ENCODE data around the gene NUP42.
A peak's percentile ranks its signal among the peaks of the same experiment; 100 is the strongest.
"Not testable (repeated sequence)": the region's sequence is repeated elsewhere in the genome, so short reads cannot be mapped to it uniquely, and the experiment has no call there.

The NUP42 gene

DNA sequence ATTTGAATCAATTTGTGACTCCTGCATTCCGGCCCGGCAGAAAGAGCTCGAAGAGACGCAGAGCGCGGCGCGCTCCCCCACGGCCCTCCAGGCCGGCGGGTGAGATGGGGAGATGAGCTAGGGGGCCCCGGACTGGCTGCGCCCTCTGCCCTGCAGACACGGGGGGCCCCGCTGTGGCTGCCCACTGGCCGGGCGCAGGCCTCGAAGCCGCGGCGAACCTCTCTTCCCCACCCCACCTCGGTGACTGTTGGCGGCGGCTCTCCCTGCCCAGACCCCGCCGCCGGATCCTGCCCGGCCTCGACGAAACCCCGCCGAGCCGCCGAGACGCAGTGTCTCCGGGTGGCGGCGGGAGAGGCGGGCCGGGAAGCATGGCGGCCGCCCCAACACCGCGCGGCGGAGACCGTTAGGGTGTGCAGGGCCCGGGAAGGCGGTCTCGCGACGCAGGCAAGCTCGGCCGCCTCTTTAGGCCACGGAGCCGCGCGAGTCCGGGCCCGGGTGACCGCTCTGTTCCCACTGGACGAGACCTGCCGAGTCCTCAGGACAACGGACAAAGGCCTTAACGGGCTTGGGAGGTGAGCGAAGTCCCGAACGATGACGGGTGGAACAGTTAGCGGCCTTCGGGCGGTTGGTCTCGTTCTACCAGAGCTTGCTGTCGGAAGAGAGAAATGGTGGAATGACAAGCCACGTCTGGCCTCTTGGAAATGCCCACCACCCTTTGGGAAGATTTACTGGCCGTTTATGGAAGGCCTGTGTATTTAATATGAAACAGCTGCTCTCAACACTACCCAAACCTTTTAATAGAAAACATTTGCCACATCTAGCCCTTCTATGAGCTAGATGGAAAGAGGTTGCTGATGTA lies 24.3 kb downstream of the NUP42 start:
- no peak for DNase-seq

DNA sequence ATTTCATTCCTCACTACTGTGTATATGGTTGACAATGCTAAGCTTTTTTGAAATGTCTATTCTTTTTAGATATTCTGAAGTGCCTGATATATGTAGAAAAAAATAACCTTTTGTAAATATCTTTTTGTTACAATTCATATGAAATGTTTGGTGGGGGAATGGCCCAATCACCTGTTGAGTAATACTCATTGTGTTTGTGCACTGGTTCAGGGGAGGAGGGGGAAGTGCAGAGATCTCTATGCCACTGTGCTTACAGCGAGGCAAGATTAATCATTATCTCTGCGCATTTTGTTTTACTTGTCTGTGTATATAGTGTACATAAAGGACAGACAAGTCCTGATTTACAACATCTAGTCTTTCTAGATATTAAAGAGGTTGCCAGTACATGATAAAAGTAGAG lies 25.2 kb downstream of the NUP42 start:
- DNase-seq = no peak

DNA sequence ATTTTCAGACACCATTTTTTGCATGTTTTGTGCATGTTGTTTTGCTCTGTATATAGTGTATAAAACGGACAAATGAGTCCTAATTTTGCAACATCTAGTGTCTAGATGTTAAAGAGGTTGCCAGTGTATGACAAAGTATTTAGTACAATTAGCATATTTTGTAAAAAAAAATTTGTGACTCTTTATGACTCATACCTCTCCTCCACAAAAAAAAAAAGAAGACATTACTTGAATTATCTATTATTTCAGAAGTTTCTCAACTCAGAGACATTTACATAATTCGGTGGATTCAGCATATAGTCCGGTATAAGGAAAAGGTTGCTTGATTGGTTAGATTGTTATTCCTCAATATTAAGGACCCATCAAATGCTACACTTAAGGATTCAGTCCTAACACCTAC lies 26.0 kb downstream of the NUP42 start:
- DNase-seq = no peak

DNA sequence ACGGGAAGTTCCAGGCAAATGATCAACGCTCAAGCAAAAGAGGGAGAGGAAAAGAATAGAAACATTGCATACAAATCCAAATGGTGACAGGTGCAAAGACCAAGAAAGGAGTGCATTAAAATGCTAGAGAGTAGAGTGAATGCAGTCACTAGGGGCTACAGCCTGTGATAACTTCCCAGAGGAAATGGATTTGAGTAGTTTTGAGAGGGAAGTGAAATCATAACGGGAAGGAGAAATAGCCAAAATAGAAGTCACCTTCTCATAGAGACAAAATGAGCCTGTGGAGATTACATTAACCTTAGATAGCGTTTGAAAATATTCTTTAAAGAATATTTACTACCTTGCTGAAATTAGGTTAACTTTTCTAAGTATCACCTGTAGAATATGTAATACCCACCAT lies 26.5 kb downstream of the NUP42 start:
- no peak for DNase-seq

DNA sequence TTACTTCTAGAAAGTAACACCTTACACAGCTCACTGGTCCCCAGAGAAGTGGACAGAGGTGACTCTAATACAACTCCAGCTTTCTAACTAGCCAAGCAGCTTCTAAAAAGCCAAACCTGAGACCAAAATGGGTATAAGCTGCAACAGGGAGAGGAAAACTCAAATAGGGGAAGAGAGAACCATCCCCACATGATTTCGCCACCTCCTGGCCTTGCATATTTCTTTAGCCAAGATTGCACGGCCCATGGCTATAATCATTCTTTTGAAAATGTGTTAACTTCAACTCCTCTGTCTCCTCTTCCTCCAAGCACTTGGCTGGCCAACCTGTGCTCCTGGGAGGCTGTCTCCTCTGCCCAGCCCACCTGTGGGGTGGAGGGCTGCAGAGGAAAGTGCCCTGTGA lies 28.7 kb downstream of the NUP42 start:
- DNase-seq = no peak

DNA sequence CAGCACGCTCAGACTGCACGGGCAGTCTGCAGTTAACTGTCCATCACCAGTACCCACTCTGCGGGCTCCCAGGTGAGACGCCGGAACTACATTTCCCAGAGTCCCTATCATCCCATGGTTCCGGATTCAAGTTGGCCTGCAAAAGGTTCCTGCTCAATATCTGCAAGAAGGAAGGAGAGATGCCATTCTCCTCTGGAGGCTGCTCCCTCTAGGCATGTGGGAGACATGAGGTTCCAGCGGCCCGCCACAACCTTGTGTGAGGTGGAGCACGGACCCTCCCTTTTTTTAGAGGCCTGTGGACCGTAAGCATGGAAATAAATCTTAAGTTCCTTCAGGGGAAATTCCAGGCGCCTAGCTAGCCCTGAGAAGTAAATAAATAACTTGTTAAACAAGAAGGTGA lies 29.7 kb downstream of the NUP42 start:
- no peak for DNase-seq

DNA sequence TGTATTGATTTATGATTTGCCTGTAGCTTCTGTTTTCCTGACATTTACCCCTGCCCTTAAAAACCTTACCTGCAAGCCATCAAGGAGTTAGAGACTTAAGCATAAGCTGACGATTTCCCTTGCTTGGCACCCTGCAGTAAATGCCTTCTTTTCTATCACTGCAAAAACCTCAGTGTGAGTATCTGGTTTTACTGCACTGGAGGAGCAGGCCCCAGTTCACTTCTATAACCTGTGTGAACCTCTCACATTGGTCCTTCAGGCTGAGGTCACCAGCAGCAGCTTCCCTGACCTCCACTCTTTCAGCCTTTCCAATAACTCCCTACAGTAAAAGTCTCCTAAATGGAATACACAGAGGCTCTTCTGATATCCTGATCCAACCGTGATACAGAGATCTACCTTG lies 30.5 kb downstream of the NUP42 start:
- DNase-seq = no peak

DNA sequence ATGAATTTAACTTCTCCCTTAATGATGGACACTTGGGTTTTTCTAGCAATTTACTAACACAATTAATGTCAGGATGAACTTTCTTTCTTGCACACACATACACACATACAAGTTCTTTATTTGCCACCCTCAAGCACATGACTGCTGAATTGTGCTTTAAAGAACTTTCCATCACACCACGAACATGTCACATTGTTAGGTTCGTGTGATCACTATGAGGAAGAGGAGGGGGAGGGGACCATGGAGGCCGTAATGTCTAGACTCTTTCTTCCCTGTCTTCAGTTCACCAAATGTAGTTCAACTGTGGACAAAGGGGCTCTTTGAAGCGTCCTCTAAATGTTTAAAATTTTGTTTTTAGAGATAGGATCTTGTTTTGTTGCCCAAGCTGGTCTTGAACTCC lies 31.0 kb downstream of the NUP42 start:
- DNase-seq = no peak

DNA sequence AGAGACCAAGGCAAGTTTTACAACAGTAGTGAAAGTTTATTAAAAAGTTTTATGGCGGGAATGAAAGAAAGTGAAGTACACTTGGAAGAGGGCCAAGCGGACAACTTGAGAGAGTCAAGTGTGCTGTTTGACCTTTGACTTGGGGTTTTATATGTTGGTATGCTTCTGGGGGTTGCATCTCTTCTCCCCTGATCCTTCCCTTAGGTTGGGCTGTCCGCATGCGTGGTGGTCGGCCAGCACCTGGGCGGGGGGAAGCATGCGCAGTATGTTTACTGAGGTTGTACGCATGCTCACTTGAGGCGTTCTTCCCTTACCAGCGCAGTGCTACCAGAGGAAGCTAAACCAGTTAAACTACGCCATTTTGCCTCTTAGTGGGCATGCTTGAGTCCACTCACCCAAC lies 31.9 kb downstream of the NUP42 start:
- no peak for DNase-seq

DNA sequence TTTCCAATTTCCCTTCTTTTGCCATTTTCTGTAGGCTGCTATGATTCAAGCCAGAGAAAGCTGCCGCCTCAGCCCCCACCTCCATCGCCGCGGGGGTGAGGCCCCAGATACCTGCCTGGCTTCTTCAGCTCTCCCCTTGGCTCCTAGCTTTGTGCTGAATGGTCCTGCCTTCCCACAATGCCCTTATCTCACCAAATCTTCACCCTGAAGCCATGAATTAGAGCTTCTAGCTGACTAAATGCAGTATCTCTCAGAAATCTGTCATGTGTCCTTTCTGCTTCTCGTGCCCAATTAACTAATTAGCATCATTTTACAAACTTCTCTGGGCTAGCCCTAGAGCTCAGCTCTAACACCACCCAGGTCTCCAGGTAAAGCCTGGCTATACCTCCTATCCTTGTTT lies 32.6 kb downstream of the NUP42 start:
- no peak for DNase-seq

DNA sequence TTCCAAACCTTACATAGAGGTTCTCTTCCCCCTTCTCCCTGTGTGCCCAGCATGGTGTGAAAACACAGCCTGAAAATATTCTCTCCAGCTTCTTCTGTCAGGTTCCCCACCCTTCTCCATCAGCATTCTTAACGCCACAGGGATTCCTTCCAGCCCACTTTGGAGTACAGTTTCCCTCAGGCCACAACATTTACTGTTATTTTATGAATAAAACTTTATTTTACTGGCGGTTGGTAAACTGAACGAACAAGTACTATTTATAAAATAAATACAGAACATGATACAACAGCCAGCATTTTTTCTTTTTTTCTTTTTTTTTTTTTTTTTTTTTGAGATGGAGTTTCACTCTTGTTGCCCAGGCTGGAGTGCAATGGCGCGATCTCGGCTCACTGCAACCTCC lies 33.1 kb downstream of the NUP42 start:
- DNase-seq = no peak

DNA sequence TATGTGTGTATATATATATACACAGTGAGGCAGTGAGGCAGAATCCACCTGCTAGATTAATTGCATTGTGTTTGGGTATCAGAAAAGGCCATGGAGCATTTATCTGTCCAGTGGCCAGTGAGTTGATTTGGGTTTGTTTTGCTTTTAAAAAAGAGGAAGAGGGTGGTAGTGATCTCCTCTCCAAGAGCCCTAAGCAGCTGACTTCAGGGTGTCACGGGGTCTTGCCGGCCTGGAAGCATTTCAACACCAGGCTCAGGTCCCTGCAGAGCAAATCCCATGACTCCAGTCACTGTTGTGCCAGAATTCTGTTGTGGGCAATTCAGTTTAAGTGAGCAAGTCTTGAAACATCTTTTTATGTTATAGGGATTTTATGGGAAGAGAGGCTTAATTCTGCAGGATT lies 34.2 kb downstream of the NUP42 start:
- no peak for DNase-seq

DNA sequence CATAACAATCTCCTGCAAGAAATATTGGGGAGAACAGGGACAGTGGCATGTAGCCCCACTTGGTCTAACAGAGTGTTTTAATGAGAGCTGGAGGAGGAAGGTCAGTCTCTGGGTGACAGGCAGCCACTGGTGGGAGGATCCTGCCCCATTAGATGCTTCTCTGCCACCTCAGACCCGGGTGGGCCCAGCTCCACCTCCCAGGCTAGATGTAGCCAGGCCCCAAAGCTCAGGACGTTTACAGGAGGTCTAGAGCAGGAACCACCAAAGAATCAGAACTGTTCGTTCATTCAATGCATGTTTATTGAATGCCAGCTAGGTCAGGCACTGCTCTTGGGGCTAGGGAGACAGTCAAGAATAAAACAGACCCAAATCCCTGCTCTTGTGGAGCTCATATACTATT lies 36.3 kb downstream of the NUP42 start:
- no peak for DNase-seq

DNA sequence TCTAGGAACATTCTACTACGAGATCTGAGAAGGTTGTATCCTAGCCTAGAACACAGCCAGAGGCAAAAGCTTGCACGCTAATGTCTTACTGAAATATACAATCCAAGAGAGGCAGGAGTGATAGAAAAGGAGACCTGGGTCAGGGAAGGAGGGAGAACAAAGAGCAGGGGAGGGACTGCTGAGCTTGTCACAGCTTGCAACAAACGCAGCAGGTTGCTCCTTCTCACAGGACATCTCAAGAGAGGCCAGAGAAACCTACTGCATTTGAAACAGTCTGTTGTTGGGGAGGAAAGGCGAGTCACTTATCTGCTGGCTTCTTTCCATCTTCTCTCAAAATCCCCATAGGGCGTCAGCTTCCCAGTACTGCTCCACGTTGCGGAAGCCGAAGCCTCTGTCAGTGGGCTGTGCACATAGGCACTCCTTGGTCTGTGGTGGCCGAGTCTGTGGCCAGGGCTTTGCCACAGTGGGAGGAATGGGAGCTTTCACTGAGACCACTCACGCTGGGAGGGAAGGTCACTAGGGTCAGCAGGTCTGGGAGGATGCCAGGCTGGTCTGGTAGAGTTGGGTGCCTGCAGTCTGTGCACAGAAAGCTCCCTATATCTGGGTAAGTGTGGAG lies 39.0 kb downstream of the NUP42 start:
- no peak for DNase-seq

DNA sequence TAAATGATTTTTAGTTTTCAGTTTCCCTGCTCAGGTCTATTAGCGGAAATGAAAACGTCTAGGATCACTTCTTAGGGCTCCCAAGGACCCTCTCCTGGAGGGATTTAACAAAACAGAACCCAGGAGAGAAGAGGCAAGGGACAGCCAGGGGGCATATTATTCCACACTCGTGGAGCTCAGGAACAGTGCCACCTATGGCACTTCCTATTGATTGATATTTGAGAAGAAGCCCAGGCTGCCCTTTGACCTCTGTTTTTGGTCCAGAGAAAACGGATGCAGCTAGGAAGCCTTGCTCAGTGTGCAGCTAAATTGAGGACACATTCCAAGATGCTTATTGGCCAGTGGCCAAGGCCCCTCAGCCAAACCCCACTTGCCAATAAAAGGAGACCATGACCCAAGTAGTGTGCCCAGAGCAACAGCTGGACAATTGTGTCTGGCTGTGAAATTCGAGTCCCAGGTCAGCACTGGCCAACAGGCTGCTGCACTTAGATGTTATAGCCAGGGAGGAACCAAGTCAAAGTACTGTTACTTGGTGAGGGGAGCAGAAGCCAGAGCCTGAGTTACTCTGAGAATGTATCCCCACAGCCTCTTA lies 40.7 kb downstream of the NUP42 start:
- DNase-seq = no peak

DNA sequence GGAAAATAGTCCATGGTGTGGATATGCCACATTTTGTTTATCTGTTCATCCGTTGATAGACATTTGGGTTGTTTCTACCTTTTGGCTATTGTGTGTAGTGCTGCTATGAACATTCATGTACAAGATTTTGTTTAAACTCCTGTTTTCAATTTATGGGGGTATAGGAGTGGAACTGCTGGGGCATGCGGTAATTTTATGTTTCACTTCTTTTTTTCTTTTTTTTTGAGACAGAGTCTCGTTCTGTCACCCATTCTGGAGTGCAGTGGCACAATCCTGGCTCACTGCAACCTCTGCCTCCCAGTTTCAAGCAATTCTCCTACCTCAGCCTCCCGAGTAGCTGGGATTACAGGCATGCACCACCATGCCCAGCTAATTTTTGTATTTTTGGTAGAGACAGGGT lies 42.5 kb downstream of the NUP42 start:
- DNase-seq = not testable (repeated sequence)

DNA sequence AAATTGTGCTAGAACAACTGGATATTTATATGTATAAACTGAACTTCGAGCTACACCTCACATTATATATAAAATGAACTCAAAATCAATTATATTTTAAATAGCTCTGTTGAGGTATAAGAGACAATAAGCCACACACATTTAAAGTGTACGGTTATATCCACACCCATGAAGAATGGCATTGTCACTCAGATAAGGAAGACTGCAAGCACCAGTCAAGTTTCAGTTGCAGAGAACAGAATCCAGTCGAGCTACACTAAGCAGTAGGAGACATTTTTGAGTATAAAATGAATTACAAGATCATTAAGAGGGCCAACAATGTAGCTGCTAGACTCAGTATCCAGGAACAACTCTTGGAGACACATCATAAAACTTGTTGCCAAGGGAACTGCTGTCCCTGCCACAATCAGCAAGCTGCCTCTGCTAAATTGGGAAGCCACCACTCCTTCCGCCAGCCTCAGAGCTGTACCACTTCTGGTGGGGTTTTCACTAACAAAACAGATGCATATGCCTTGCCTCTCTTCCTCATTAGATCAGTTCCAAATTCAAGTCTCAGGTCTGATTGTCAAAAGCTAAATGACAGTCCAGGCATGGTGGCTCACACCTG lies 45.1 kb downstream of the NUP42 start:
- DNase-seq = no peak

DNA sequence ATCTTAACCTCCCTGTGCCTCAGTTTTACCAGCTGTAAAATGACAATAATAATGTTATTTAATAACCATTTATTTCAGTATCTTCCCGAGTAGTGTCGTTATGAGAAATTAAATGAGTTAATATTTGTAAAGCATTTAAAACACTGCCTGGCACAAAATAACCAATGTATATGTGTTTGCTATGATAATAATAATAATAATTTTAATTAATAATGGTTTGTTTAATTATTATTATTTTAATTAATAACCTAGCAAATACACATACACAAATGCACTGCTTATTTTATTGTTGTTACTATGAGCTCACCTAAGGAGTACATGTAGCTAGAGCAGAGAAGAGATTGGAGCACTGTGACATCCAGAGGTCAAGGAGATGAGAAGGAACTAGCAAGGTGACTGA lies 46.6 kb downstream of the NUP42 start:
- DNase-seq = no peak

DNA sequence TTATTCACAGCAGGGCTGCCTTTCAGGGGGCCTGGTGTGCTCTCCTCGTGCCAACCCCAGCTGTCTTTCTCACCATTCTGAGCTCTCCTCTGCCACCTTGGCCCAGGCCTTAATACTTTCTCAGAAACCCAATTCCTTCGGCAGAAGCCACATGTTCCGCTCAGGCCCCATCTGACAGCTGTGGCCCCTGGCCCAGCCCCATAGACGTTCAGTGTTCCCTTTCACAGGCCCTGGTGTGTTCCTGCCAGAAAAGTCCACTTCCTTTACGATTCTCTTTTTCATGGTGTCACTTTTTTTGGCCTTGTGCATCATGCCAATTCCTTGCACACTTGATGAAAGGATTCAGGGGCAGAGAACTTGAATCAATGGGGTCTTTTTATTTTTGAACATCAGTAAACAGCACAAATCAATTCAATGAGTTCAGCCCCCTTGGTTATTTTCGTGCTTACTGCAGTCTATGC lies 48.8 kb downstream of the NUP42 start:
- DNase-seq = no peak

DNA sequence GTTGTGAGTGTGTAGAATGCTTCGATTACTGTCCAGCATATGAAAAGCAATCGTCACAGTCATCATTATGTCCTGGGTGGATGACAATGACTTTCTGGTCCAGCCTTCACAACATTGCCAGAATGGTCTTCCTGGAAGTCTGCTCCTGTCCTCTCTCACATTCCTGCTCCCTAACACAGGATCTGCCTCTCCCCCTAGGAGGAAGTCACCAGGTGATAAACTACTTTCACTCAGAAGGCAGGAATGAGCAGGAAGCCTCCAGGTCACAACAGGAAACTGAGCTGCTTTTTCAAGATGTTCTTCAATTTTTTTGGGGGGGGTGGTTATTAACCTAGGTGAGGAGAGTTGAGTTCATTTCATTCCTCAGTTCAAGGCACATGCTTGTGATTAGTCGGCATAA lies 51.1 kb downstream of the NUP42 start:
- DNase-seq = no peak

DNA sequence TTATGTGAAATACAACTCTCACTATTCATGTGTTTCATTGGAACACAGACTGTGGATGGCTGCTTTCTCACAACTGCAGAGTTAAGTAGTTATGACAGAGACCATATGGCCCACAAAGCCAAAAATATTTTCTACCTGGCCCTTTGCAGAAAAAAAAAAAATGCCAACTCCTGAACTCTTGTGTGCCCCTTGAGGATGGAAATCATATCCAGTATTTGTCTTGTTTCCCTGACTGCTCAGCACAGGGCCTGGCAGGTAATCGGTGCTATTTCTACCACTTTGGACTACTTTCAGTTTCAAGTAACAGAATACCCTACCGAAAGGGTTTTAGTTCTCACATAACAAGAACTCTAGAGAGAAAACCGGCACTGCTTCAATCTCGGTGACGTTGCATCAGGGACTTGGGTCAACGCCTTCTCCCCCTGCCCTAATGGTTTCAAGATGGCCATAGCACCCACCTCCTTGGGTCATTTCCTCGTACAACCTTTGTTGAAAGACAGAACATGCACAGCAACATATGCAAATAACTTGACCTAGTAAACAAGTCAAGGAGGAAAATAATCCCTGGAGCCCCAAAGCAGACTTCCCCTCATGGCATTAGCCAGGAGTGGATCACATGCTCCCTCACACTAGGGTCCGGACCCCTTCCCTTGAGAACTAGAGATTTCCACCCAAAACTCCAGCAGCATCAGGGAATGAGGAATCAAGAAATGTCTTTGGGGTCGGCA lies 52.9 kb downstream of the NUP42 start:
- peak; percentile 40 for DNase-seq

DNA sequence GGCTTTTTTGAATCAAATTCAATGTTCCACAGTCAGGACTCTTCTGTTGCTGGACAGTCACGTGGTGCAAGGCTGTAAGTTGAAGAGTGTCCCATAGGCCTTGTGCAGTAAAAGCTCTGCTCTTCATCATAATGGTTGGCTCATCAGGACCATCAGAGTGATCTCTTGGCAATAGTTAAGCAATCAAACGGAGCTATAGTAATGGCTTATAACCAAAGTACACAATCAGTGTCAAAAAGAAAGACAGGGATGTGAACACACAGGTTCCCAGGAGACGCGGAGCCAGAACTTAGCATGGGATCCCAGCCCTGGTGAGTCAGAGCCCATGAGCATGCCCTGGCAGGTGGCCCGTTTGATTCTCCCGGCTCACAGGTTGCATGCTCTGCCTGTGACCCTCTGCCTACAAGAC lies 54.0 kb downstream of the NUP42 start:
- DNase-seq = peak; percentile 42

DNA sequence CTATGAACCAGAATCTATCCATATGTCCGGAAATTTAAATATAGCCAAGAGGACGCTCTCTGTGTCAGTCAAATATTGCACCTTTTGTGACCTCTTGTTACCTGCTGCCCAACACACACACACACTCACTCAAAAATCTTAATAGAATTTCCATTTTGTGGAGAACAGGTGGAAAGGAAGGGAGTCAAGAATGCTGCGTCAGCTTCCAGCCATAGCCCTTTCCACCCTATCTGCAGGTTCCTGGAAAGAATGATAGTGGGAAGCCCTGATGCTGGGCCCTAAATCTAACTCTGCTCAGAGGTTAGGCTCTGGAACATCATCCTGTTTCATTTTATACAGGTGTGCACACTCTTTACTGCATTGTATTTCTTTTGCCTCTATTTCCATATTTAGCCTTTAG lies 55.2 kb downstream of the NUP42 start:
- DNase-seq = no peak
